ENCODE measurements around the gene DPH2.

DNA sequence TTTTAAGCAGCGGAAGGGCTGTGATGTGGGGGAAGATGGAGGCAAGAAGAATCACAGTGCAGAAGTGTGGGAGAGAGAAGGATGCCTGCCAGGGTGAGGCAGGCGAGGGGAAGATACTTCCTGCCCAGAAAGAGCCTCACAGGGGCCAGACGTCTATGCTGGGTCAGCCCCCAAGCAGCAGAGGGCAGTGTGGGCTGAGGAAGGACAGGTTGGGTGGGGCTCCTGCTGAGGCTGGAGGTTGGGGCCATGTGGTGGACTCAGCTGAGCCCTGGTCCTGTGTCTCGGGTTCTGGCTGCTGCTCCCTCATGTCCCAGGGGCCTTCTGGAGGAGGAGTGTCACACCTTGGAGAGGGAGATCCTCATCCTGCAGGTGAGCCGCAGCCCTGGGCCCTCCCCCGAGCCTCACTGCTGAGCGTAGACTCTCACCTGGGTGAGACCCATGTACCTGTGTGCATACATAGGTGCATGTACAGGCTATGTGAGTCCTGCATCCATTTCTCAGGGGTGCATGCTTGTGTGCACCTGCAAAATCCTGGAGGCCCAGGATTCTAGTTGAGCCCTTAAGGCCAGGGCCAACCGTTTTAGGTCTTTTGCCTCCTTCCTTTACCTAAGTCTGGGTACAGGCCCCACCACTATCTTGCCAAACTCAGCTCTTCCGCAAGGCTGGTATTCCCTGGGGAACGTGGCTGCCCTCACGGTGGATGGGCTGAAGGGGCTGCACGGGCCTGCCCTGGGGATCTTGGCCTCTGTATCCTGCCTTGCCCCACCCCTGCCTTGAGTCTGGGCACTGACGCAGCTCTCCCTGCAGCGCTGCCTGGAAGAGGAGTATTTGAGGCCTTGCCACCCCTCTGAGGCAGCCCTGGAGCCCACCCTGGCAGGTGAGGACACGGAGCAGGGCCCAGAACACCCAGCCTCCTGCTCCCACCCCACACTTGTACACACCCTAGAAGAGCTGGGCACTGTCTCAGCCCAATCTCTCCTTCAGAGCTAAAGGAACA is 25.3 kb downstream of the DPH2 start:
- TF ChIP-seq CTCF (conservative IDR thresholded peaks at IDR 0.05) = no peak; the same call in 1 of the 2 replicates
- no peak for TF ChIP-seq ZFX (IDR thresholded peaks at IDR 0.05)
